ENCODE data around the gene ZNF146.
A peak's percentile ranks its signal among the peaks of the same experiment; 100 is the strongest.
"Not testable (repeated sequence)": the region's sequence is repeated elsewhere in the genome, so short reads cannot be mapped to it uniquely, and the experiment has no call there.

The ZNF146 gene

GRCh38 chr19:36236304-36236945 lies 21.5 kb downstream of the ZNF146 start:
- DNase-seq = no peak

- DNase-seq = no peak
Measured at GRCh38 chr19:36236946-36237310, 22.0 kb downstream of the ZNF146 start.

GRCh38 chr19:36244066-36244465 lies 29.2 kb downstream of the ZNF146 start:
- DNase-seq = no peak

GRCh38 chr19:36245210-36246005 lies 30.5 kb downstream of the ZNF146 start:
- peak; percentile 40 for DNase-seq

GRCh38 chr19:36246006-36246481 lies 31.1 kb downstream of the ZNF146 start:
- no peak for DNase-seq

GRCh38 chr19:36252047-36252446 lies 37.1 kb downstream of the ZNF146 start:
- DNase-seq = no peak

GRCh38 chr19:36254848-36255247 lies 39.9 kb downstream of the ZNF146 start:
- DNase-seq = no peak

GRCh38 chr19:36255316-36255715 lies 40.4 kb downstream of the ZNF146 start:
- no peak for DNase-seq

- no peak for DNase-seq
Measured at GRCh38 chr19:36256064-36256463, 41.2 kb downstream of the ZNF146 start.

- no peak for DNase-seq
Measured at GRCh38 chr19:36256853-36257519, 42.1 kb downstream of the ZNF146 start.

GRCh38 chr19:36257520-36257876 lies 42.6 kb downstream of the ZNF146 start:
- peak; percentile 33 for DNase-seq

- no peak for DNase-seq
Measured at GRCh38 chr19:36258028-36258875, 43.3 kb downstream of the ZNF146 start.

GRCh38 chr19:36259211-36259610 lies 44.3 kb downstream of the ZNF146 start:
- DNase-seq = no peak

- DNase-seq = no peak
Measured at GRCh38 chr19:36265064-36265463, 50.2 kb downstream of the ZNF146 start.

GRCh38 chr19:36265856-36266374 lies 51.0 kb downstream of the ZNF146 start:
- DNase-seq = no peak

- DNase-seq = no peak
Measured at GRCh38 chr19:36266375-36266961, 51.6 kb downstream of the ZNF146 start.

- DNase-seq = no peak
Measured at GRCh38 chr19:36267061-36267845, 52.3 kb downstream of the ZNF146 start.

GRCh38 chr19:36268081-36268480 lies 53.2 kb downstream of the ZNF146 start:
- not testable (repeated sequence) for DNase-seq

- DNase-seq = not testable (repeated sequence)
Measured at GRCh38 chr19:36268591-36268990, 53.7 kb downstream of the ZNF146 start.

- DNase-seq = not testable (repeated sequence)
Measured at GRCh38 chr19:36269295-36269694, 54.4 kb downstream of the ZNF146 start.
